WTC11 (cell line): ENCODE measurements around the gene GPR162. TPM values are rescaled to one million over a fixed set of nuclear protein-coding genes. Genes with fewer than 3 reads are reported as not detected.

Source experiments
- ATAC-seq: fragments of 200-7000 bp; cut with Tn5 transposase; 2 replicates; pipeline ENCODE4 v1.10.0; 2021; ENCODE audit warnings: mild to moderate bottlenecking, moderate library complexity
- CTCF ChIA-PET: fragments of 300-600 bp; sonication (Branson Sonifier 250); formaldehyde crosslinking; loops from one replicate; lab custom pipeline; 2021; ENCODE audit warnings: antibody characterized with exemption; lab: Charles Lee
- POLR2A ChIA-PET: fragments of 350-600 bp; sonication (Branson Sonifier 250); formaldehyde crosslinking; loops from one replicate; lab custom pipeline; 2021; ENCODE audit warnings: antibody characterized with exemption; lab: Charles Lee
- DNase-seq: peaks from one replicate; pipeline ENCODE4 v3.0.0; 2021; ENCODE audit warnings: low spot score
- H3K27ac Mint-ChIP-seq: 2 replicates; pipeline ENCODE4 v1.8.0; 2021; ENCODE audit warnings: mixed read lengths
- H3K27me3 Mint-ChIP-seq: 2 replicates; pipeline ENCODE4 v1.8.0; 2021; ENCODE audit warnings: low read depth, mild to moderate bottlenecking, moderate library complexity, mixed read lengths
- H3K36me3 Mint-ChIP-seq: 2 replicates; pipeline ENCODE4 v1.8.0; 2021; ENCODE audit warnings: mixed read lengths
- H3K4me1 Mint-ChIP-seq: 2 replicates; pipeline ENCODE4 v1.8.0; 2022; ENCODE audit warnings: mixed read lengths
- H3K4me3 Mint-ChIP-seq: 2 replicates; pipeline ENCODE4 v1.8.0; 2021; ENCODE audit warnings: mild to moderate bottlenecking, moderate library complexity, mixed read lengths
- H3K9me3 Mint-ChIP-seq: 2 replicates; pipeline ENCODE4 v1.8.0; 2021; ENCODE audit warnings: mixed read lengths
- FOXP4 ChIP-seq: sonication (generic); formaldehyde crosslinking; IDR thresholded peaks from 2 replicates; pipeline ENCODE4 v1.8.0; 2022; ENCODE audit warnings: mild to moderate bottlenecking, missing genetic modification reagents
- GRHL2 ChIP-seq: fragments of 250-450 bp; sonication (Bioruptor Pico); IDR thresholded peaks from 2 replicates; pipeline ENCODE4 v1.8.0; 2022; ENCODE audit warnings: mild to moderate bottlenecking, moderate library complexity; ENCODE audit not compliant: insufficient replicate concordance, severe bottlenecking
- JAZF1 ChIP-seq: fragments of 250-450 bp; sonication (Bioruptor Pico); IDR thresholded peaks from 2 replicates; pipeline ENCODE4 v1.9.0; 2021; ENCODE audit warnings: moderate library complexity, mild to moderate bottlenecking, inconsistent platforms
- MAX ChIP-seq: sonication (generic); formaldehyde crosslinking; IDR thresholded peaks from 2 replicates; pipeline ENCODE4 v1.8.0; 2022; ENCODE audit warnings: mild to moderate bottlenecking, missing genetic modification reagents
- MXD4 ChIP-seq: fragments of 250-450 bp; sonication (Bioruptor Pico); IDR thresholded peaks from 2 replicates; pipeline ENCODE4 v1.8.0; 2021; ENCODE audit warnings: mild to moderate bottlenecking, moderate library complexity, borderline replicate concordance
- OVOL2 ChIP-seq: fragments of 250-450 bp; sonication (Bioruptor Pico); IDR thresholded peaks from 2 replicates; pipeline ENCODE4 v1.9.0; 2021; ENCODE audit warnings: mild to moderate bottlenecking, borderline replicate concordance
- SP1 ChIP-seq: sonication (generic); formaldehyde crosslinking; conservative IDR thresholded peaks from 2 replicates; pipeline ENCODE4 v1.8.1; 2022; ENCODE audit warnings: missing genetic modification reagents
- TP53 ChIP-seq: sonication (generic); formaldehyde crosslinking; IDR thresholded peaks from 2 replicates; pipeline ENCODE4 v1.8.1; 2023; ENCODE audit warnings: mild to moderate bottlenecking, missing genetic modification reagents
- USF1 ChIP-seq: sonication (generic); formaldehyde crosslinking; IDR thresholded peaks from 2 replicates; pipeline ENCODE4 v1.8.0; 2022; ENCODE audit warnings: mild to moderate bottlenecking, missing genetic modification reagents
- USF2 ChIP-seq: sonication (generic); formaldehyde crosslinking; IDR thresholded peaks from 2 replicates; pipeline ENCODE4 v1.8.1; 2023; ENCODE audit warnings: mild to moderate bottlenecking, missing genetic modification reagents, moderate library complexity
- ZNF138 ChIP-seq: sonication (generic); formaldehyde crosslinking; conservative IDR thresholded peaks from 2 replicates; pipeline ENCODE4 v1.8.1; 2022; ENCODE audit warnings: mild to moderate bottlenecking, moderate library complexity, missing genetic modification reagents
- ZNF232 ChIP-seq: sonication (generic); formaldehyde crosslinking; IDR thresholded peaks from 2 replicates; pipeline ENCODE4 v1.8.0; 2022; ENCODE audit warnings: mild to moderate bottlenecking, missing genetic modification reagents
- ZNF317 ChIP-seq: sonication (generic); formaldehyde crosslinking; IDR thresholded peaks from 2 replicates; pipeline ENCODE4 v1.8.1; 2023; ENCODE audit warnings: low read depth, mild to moderate bottlenecking, moderate library complexity, missing genetic modification reagents, borderline replicate concordance
- ZNF416 ChIP-seq: fragments of 250-450 bp; sonication (Bioruptor Pico); IDR thresholded peaks from 2 replicates; pipeline ENCODE4 v1.9.0; 2021; ENCODE audit warnings: mild to moderate bottlenecking, inconsistent platforms
- ZNF425 ChIP-seq: fragments of 250-450 bp; sonication (Bioruptor Pico); conservative IDR thresholded peaks from 2 replicates; pipeline ENCODE4 v1.9.0; 2021; ENCODE audit warnings: mild to moderate bottlenecking
- ZSCAN18 ChIP-seq: fragments of 250-450 bp; sonication (Bioruptor Pico); IDR thresholded peaks from 2 replicates; pipeline ENCODE4 v2.1.2; 2022; ENCODE audit warnings: mild to moderate bottlenecking, moderate library complexity
- total RNA-seq: library from RNA; stranded (reverse); gene quantifications from 3 replicates; pipeline ENCODE4 v1.2.3, GENCODE V29; 2021

GPR162 gene
- total RNA-seq, 1 experiment from 2014 or later = 7.3 TPM

GRCh38 chr12:6827437-6827911 is 5.9 kb downstream of the GPR162 start:
- H3K36me3 Mint-ChIP-seq = peaks cover 21% of the 10 kb centered on the region
- ATAC-seq = peak; percentile 50
- TF ChIP-seq GRHL2 (CRISPR knock-in tag) (no peak), USF1 (CRISPR knock-in tag) (peak; percentile 88), SP1 (CRISPR knock-in tag) (peak; percentile 35; the same call in 1 of the 2 replicates), ZSCAN18 (CRISPR knock-in tag) (no peak), ZNF138 (no peak), OVOL2 (CRISPR knock-in tag) (no peak), ZNF232 (CRISPR knock-in tag) (0 out of 2 replicates have a peak, but pooled peaks have one; percentile 32), MAX (CRISPR knock-in tag) (peak; percentile 55; the same call in 1 of the 2 replicates), ZNF317 (CRISPR knock-in tag) (no peak), USF2 (CRISPR knock-in tag) (peak; percentile 88), MXD4 (no peak), JAZF1 (CRISPR knock-in tag) (no peak)
- DNase-seq = peak; percentile 89
- peak overlapping the region; percentile 35 for H3K27ac Mint-ChIP-seq
- peaks cover 38% of the 10 kb centered on the region for H3K27me3 Mint-ChIP-seq
- H3K4me1 Mint-ChIP-seq = peaks cover 51% of the 10 kb centered on the region
- H3K4me3 Mint-ChIP-seq = peak overlapping the region; percentile 65
- POLR2A ChIA-PET = interaction anchor here (1.0 to 1.5 kb wide), 3 partner anchors 46 to 75 kb away, joined by 3 to 4 read pairs (median 4); partner anchors contain the start of genes MLF2 and SPSB2
- CTCF ChIA-PET = interaction anchor here (0.8 to 8.9 kb wide), 8 partner anchors 13 to 207 kb away, joined by 3 to 110 read pairs (median 4); partner anchors contain the start of genes GNB3, LAG3, MLF2 and PTMS
- no peaks in the 10 kb centered on the region for H3K9me3 Mint-ChIP-seq

GRCh38 chr12:6827982-6828780 is 6.6 kb downstream of the GPR162 start, which contains the start of gene P3H3:
P3H3 (plus strand) TSS chr12:6828407; CDS start chr12:6828441, 34 bp downstream.
- CTCF ChIA-PET = interaction anchor here (1.0 to 8.9 kb wide), 8 partner anchors 12 to 139 kb away, joined by 3 to 110 read pairs (median 6); partner anchors contain the start of genes GNB3, LAG3, MLF2 and PTMS

More at GRCh38 chr12:6827982-6828780, 6.6 kb downstream of the GPR162 start, which contains the start of gene P3H3:
- Mint-ChIP-seq H3K27ac (peak within 1 kb of the TSS; percentile 97), H3K27me3 (peaks cover 32% of the 10 kb centered on the region), H3K4me1 (peaks cover 44% of the 10 kb centered on the region), H3K4me3 (peak within 1 kb of the TSS; percentile 99), H3K36me3 (peaks cover 23% of the 10 kb centered on the region), H3K9me3 (no peaks in the 10 kb centered on the region)
- peak; percentile 53 for DNase-seq
- ATAC-seq = no peak
- TF ChIP-seq MAX (CRISPR knock-in tag) = no peak
- peak; percentile 51; the same call in 1 of the 2 replicates for TF ChIP-seq TP53 (CRISPR knock-in tag)
- TF ChIP-seq ZNF416 (CRISPR knock-in tag) = no peak
- no peak for TF ChIP-seq GRHL2 (CRISPR knock-in tag)
- no peak for TF ChIP-seq ZSCAN18 (CRISPR knock-in tag)
- TF ChIP-seq FOXP4 (CRISPR knock-in tag) = 0 out of 2 replicates have a peak, but pooled peaks have one; percentile 45
- no peak for TF ChIP-seq ZNF425
- POLR2A ChIA-PET = interaction anchor here (0.6 to 1.9 kb wide), 7 partner anchors 45 to 378 kb away, joined by 3 to 7 read pairs (median 4); partner anchors contain the start of genes MLF2, PTMS and SPSB2
